T-helper 22 cell (primary cell): ENCODE measurements around the gene METTL26.

Experiments used
- DNase-seq: peaks from one replicate; pipeline ENCODE4 v3.0.0-alpha.2; 2020; ENCODE audit warnings: low read depth

The METTL26 gene

DNA sequence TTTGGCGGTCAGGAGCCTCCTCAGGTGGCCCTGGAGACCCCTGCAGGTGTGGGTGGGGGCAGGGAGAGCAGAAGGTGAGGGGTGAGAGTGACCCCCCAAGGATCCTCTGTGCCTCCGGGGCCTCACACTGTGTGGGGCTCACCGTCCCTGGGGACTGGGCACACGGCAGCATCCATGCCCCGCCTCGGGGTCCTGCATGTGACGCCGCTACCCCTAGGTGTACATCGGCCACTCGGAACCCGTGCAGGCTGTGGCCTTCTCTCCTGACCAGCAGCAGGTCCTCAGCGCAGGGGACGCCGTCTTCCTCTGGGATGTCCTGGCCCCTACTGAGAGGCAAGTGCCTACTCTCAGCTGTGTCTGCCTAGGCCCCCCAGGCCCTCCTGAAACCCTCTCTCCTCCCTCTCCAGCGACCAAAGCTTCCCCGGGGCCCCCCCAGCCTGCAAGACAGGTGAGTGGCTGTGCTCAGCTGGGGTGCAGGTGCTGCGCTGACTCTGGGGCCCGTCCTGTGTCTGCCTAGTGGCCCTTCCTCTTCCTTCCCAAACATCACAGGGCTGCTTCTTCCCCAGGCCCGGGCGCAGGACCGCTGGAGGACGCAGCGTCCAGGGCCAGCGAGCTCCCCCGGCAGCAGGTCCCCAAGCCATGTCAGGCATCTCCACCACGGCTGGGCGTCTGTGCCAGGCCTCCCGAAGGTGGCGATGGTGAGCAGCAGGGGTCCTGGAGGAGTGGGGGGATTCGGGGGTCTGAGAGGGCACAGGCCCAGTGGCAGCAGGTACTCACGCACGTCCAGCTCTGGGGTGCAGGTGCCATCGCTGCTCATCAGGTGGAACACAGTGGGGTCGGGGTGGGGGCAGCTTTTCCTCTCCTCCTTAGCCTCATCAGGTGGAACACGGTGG lies 22.8 kb upstream of the METTL26 start:
- no peak for DNase-seq

DNA sequence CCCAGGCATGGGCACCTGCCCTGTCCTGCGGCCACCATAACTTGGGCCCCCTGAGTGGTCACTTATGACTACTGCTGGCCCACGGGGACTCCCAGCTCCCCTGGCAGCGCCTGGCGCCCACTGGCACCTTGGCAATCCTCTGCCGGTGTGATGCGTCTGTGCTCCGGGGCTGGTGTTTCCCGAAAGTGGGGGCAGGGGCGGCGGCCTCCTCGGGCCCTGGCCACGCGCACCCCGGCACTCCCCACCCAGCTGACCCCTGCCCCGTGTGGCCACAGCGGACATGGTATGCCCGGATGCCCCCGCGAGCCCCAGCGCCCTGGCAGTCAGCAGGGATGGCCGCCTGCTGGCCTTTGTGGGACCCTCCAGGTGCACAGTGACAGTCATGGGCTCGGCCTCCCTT lies 21.4 kb upstream of the METTL26 start:
- DNase-seq: no peak

- DNase-seq: no peak
These were observed 17.9 kb upstream of the METTL26 start for GRCh38 chr16:654034-654433.

GRCh38 chr16:652454-653305 lies 16.6 kb upstream of the METTL26 start:
- DNase-seq: no peak

GRCh38 chr16:651844-652243 lies 15.7 kb upstream of the METTL26 start:
- DNase-seq: no peak

GRCh38 chr16:649631-650030 lies 13.5 kb upstream of the METTL26 start:
- DNase-seq: no peak

DNA sequence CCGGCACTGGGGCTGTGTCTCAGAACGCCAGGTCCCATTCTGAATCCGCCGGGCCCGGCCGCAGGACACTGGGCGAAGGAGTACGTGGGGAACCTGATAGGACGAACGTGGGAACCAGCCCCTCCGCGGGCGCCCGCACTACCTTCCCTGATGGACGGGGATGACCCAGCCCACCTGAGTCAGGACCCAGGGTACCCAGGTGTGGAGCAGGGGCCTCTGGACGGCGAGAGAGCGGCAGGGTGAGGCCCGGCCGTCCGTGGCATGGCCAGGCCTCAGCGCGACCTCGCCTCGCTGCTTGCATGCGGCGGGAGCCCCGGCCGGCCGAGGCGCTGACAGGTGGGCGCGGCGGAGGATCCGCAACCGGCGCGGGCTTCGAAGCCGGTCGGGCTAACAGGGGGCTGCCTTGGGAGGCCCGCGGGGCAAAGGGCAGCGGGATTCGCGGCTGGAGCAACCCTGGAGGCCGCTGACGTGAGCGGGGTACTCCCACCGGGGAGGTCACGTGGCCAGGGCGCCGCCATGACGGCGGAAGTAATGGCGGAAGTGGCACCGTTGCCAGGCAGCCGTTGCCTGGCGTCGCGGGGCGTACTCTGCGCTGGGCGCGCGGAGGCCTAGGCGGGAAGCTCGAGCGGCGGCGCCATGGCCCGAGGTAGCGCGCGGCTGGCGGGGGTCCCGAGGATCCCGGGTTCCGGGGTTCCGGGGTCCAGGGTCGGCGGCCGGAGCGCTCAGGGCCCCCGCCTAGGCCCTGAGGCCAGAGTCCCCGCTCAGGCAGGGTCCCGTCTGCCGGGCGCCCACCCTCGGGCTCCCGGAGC lies 12.9 kb upstream of the METTL26 start, which contains the start of gene WDR90:
Gene WDR90 (plus strand): TSS at position 585 of the 809 bp plus-strand sequence. CDS start 52 bp downstream, at position 637.
- peak; percentile 89 for DNase-seq

GRCh38 chr16:648071-648780 lies 12.1 kb upstream of the METTL26 start:
- DNase-seq: no peak

GRCh38 chr16:647173-647902 lies 11.2 kb upstream of the METTL26 start:
- DNase-seq: no peak

GRCh38 chr16:646679-647172 lies 10.6 kb upstream of the METTL26 start:
- DNase-seq: no peak

DNA sequence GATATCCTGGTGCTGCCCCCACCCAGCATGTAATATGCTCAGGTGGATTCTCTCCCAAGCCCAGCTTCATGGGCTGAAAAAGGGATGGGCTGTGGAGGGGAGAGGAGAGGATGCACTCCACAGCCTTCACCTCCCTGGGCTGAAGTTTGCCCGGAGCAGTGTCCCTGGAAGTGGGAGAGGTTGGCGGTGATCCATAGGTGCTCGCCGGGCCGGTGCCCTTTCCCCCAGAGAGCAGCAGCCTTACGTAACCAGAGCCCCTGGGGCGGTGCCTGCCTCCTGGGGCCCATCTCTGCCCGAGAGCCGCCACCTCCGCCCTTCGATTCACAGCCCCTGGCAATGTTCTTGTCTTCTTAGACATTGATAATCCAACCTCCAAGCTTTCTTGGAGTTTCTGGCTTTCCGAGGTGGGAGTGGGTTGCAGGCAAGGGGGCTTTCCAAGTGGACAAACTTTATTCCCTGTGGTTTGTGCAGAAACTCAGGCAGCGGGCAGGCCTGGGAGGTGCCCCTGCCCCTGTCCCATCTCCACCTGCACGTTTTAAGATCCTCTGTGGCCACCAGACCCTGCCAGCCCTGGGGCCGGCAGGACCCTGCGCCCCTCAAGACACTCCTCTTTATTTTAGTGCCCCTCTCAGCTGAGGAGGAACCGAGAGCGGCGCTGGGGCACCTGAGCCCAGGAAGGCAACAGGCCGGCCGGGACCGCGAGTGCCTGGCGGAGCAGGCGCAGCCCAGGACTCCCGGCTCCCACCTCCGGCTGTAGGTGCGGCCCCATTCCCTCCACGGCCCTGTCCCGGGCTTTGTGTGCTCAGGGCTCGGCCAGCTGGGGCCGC lies 10.0 kb upstream of the METTL26 start:
- no peak for DNase-seq

DNA sequence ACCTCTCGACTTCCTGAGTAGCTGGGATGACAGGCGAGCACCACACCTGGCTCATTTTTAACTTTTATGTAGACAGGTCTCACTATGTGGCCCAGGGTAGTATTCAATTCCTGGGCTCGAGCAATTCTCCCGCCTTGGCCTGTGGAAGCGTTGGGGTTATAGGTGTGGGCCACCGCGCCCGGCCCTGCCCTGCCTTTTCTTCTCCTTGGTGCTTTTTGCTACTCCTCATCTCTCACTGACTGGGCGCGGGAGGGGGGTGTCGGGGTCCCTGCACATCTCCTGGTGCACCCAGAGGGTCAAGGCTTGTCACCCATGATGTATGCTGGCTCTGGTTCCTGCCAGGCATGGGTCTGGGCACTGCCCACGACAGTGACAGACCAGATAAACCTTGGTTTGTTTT lies 8.5 kb upstream of the METTL26 start:
- no peak for DNase-seq

DNA sequence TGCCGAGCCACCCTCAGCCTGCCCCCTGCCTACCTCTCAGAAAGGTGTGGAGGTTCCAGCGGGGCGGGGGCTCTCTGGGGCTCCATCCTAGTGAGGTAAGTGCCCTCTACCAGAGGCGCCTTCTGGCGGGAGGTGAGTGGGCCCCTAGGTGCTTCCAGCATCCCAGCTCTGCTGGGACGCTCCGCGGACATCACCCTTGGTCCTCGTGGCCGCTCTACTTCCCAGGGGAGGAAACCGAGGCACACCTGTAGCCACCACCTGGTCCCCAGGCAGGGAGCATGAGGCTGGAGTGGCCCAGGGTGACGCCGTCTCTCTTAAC lies 6.9 kb upstream of the METTL26 start:
- no peak for DNase-seq

DNA sequence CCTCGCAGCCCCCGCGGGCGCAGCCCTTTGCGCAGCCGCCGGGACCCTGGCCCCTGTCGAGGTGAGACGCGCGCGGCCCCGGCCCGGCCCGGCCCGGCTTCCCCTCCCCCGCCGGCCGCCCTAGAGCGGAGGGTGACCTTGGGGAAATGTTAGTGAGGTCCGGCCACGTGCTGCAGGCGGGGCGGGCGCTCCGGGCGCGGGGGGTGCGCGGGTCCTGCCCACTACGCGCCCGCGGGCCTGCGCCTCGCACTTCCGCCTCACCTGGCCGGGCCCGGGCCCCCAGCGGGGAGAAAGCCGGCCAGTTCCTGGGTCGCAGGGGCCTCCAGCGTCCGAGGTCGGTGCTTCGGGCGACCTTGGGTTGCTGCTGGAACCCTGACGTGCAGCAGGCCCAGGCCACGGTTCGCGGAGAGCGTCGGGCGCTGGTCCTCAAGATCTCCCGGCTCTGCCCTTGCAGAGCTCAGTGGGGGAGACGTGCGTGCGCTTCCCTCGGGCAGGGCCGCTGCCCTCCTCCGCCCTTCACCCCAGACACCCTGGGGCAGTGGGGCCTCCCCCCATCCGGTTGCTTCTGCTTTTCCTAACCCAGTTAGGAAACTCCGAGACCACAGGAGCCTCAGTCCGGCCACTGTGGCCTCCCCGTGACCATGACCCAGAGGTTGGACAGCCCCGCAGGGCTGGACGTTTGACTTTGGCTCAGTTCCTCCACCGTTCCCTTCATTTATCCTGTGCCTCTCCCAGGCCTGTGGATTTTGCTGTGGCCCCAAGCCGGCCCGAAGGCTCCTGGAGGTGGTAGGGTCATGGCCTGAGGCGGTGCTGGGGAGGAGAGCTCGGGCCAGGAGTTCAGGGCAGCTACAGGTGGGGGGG lies 6.3 kb upstream of the METTL26 start:
- DNase-seq: no peak

DNA sequence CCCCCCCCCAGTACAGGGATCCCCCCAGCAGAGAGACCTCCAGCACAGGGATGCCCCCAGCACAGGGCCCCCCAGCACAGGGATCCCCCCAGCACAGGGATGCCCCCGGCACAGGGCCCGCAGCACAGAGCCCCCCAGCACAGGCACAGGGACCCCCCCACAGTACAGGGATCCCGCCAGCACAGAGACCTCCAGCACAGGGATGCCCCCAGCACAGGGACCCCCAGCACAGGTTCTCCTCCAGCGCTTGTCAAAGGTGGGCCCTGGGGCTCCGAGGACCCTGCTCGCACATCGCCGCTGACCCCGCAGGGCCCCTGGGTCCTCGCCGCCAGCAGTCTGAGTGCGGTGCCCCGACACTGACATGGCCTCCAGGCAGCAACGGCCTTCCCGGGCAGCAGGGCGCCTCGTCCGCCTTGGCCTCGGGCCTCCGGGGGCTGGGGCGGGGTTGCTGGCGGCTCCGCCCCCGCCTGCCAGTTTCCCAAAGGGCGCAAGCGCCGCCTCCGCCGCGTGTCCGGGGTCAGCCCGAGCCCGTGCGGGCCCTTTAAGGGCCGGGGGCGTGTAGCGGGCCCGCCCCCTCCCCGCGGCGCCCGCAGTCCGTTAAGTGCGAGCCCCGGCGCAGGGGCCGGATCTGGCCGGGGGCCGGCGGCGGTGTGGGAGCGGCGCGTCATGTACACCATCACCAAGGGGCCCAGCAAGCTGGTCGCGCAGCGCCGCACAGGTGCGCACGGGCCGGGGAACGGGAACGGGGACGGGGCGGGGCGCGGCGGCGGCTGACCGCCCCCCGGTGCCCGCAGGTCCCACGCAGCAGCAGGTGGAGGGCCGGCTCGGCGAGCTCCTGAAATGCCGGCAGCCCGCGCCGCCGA lies 5.5 kb upstream of the METTL26 start, which contains the start of gene MCRIP2:
Gene MCRIP2 (plus strand): TSS at position 503 of the 863 bp plus-strand sequence. CDS start 164 bp downstream, at position 667.
- DNase-seq: peak; percentile 41

DNA sequence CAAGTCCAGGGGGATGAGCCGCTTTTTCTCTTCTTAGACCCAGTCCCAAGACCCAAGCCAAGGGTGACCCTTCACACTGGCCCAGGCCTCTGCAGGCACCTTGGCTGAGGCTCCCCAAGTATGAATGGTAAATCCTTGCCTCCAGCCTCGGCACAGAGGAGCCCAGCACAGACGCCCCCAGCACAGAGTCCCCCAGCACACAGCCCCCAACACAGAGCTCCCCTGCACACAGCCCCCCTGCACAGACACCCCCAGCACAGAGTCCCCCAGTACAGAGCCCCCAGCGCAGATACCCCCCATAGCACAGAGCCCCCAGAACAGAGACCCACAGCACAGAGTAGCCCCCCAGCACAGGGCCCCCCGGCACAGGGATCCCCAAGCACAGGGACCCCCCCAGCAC lies 4.5 kb upstream of the METTL26 start:
- DNase-seq: no peak

GRCh38 chr16:638836-639235 lies 2.7 kb upstream of the METTL26 start:
- no peak for DNase-seq
